SHP77 (cell line): ENCODE data around the gene TNS2.

ENCODE experiments used
- DNase-seq, 2 experiments: peaks; one replicate each; lab custom pipeline; 2025; lab: John Stamatoyannopoulos, UW

TNS2 gene

GRCh38 chr12:53056296-53056695 is 6.4 kb downstream of the TNS2 start:
- no peak for DNase-seq

DNA sequence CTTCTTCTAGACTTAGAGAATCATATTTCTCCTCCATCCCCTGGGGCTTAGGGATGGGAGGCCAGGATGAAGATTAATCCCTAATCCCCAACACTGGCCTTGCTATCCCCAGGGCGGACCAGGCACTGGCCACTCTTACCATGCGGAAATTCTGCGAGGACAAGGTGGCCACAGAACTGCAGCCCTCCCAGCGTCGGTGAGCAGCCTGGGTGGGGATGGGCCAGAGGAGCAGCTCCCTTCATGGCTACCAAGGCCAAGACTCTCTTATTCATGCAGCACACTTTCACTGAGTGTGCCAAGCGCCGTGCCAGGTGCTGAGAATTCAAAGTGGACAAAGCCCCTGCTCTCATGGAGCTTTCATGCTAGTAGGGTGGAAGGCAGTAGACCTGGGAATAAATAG is 7.0 kb downstream of the TNS2 start:
- DNase-seq, result no peak

- DNase-seq, result no peak
Measured at GRCh38 chr12:53057816-53058500, 8.1 kb downstream of the TNS2 start.

- no peak for DNase-seq
Measured at GRCh38 chr12:53058674-53059433, 9.0 kb downstream of the TNS2 start.

DNA sequence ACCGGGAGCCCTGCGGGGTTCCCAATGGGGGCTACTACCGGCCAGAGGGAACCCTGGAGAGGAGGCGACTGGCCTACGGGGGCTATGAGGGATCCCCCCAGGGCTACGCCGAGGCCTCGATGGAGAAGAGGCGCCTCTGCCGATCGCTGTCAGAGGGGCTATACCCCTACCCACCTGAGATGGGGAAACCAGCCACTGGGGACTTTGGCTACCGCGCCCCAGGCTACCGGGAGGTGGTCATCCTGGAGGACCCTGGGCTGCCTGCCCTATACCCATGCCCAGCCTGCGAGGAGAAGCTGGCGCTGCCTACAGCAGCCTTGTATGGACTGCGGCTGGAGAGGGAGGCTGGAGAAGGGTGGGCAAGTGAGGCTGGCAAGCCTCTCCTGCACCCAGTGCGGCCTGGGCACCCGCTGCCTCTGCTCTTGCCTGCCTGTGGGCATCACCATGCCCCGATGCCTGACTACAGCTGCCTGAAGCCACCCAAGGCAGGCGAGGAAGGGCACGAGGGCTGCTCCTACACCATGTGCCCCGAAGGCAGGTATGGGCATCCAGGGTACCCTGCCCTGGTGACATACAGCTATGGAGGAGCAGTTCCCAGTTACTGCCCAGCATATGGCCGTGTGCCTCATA is 9.7 kb downstream of the TNS2 start:
- DNase-seq, result no peak

- DNase-seq, result no peak
Measured at GRCh38 chr12:53060064-53060720, 10.3 kb downstream of the TNS2 start.

DNA sequence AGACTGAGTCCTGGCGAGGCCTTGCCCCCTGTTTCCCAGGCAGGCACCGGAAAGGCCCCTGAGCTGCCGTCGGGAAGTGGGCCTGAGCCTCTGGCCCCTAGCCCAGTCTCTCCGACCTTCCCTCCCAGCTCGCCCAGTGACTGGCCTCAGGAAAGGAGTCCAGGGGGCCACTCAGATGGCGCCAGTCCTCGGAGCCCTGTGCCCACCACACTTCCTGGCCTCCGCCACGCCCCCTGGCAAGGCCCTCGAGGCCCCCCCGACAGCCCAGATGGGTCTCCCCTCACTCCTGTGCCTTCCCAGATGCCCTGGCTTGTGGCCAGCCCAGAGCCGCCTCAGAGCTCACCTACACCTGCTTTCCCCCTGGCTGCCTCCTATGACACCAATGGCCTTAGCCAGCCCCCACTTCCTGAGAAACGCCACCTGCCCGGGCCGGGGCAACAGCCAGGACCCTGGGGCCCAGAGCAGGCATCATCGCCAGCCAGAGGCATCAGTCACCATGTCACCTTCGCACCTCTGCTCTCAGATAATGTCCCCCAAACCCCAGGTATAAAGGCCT is 10.9 kb downstream of the TNS2 start:
- DNase-seq, result peak in 1 of 2 experiments; percentile 63

DNA sequence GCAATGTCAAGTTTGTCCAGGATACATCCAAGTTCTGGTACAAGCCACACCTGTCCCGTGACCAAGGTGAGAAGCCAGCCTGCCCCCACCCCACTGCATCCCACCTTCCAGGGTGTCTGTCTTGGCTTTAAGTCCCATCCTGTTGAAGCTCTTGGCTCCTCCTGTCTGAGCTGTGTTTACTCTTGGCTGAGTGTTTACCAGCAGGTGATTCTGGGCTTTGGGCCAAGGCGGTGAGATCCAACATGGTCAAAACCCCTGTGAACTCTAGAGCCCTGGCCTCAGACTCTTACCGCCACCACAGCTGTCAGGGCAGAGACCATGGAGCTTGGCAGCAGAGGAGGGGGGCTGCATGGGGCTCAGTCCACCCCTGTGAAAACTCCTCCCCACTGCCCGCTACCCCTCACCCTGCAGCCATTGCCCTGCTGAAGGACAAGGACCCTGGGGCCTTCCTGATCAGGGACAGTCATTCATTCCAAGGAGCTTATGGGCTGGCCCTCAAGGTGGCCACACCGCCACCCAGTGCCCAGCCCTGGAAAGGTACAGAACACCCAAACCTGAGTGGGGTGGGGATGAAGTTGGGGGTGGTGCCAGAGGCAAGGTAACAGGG is 11.6 kb downstream of the TNS2 start:
- DNase-seq, result peak; percentile 67 to 79

- DNase-seq, result no peak
Measured at GRCh38 chr12:53062011-53062961, 12.4 kb downstream of the TNS2 start.

GRCh38 chr12:53062977-53063707 is 13.3 kb downstream of the TNS2 start:
- DNase-seq, result no peak

- DNase-seq, result peak; percentile 12 to 36
Measured at GRCh38 chr12:53063708-53064612, 14.1 kb downstream of the TNS2 start.

GRCh38 chr12:53064613-53065436 is 15.0 kb downstream of the TNS2 start:
- no peak for DNase-seq

DNA sequence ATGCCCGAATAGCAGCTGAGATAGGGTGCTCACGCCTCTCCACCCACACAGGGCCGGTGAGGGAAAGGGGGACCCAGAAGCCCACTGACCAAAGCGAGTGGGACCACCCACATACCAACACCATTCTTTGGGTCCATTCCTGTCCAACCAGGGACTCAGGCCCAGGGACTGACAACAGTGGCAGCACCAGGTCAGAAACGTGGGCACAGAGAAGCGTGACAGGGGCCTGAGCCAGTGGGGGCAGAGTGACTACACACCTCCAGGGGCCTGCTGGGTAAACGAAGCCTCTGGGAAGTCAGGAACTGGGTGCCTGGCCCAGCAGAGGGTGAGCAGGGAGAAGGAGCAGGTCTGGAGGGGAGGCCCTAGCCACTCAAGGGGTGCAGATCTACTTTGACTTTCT is 15.6 kb downstream of the TNS2 start:
- DNase-seq, result no peak

DNA sequence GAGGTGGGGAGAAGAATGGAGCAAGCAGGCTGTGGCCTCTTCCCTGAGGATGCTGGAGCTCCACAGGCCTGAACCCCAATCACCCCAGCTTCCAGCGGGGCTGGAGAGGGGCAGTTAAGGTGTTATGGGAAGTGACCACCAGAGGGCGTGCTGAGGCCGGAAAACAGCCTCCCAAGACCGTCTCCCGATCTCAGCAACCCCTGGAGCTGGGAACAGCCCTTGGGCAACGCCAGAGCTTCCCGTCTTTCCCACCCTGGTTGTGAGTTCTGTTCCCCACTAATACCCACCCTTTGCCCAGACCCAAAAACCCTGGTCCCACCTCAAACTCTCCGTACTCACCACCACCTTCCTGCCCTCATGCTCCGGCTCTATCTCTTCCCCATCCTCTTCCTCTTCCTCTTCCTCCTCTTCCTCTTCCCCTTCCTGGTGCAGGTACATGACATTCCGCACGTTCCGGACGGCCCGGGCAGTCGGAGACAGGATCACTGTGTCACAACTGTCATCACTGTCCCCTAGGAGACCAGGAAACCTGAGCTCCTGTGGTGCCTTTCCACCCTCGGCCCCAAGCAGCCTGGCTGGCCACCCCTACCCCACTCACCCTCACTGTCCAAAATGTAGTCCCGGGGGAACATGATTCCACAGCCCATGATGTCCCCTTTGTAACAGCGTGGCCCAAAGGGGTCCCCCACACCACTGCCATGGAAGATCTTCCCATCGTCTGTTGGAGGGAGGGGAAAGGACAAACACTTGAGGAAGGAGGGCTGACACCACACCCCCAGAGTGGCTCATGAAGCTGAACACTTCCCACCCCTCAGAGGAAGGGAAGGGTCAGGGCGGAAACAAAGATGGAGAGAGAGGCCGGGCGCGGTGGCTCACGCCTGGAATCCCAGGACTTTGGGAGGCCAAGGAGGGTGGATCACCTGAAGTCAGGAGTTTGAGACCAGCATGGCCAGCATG is 16.4 kb downstream of the TNS2 start:
- DNase-seq, result peak; percentile 46 to 60

DNA sequence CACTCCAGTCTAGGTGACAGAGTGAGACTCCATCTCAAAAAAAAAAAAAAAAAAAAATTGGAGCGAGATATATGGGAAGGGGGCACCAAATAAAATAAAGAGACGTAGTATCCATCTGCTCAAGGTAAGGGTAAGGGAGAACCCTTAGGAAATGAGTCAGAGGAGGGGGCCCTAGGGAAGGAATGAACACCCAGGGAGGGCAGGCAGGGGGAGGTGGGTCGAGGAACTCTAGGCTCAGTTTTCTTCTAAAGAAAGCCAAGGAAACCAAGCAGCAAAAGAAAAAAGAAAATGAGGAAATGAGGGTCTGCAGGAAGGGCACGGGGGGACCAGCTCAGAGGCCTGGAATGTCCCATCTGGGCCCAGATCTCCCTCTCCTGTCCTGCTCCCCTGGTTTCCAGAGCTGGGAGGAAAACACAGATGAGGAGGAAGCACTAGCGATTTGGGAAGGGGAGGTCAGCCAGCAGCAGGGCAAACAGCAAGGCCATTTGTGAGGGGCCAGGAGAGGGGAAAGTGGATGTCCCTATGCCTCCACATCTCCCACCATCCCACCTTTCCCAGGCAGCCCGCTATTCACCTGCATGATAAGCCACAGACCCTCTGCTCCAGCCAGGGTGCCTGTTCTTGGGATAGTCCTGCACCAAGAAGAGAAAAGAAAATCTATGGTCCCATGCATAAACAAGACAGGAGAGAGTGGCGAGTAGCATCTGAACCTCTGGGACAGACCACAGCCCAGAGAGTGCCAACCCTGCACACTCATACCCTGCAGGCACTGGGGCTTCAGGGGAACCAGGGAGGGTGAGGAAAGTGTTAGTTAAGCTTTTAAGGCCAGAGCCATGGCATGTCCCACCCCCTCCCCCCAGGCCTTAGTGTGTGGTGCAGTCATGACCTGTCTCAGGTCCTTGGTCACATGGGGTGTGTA is 17.5 kb downstream of the TNS2 start:
- no peak for DNase-seq
